ENCODE measurements around the gene LCE3C. TPM values are rescaled to one million over a fixed set of nuclear protein-coding genes. Genes with fewer than 3 reads are reported as not detected.
"Not testable (repeated sequence)": the region's sequence is repeated elsewhere in the genome, so short reads cannot be mapped to it uniquely, and the experiment has no call there.

LCE3C gene
- total RNA-seq, result not detected
- long read RNA-seq, result 0 reads

- DNase-seq (no peak), ATAC-seq (no peak)
- no peak within 1 kb of the TSS for H3K27ac ChIP-seq
- H3K36me3 ChIP-seq, result no peaks in the 10 kb centered on the region
- intact Hi-C loops (cut with DNase I), result no loop called here
- no peak within 1 kb of the TSS for H3K4me3 ChIP-seq
- H3K27me3 ChIP-seq, result no peaks in the 10 kb centered on the region
- no peaks in the 10 kb centered on the region for H3K4me1 ChIP-seq
- TF ChIP-seq CTCF (IDR thresholded peaks at IDR 0.05), result no peak
- no peaks in the 10 kb centered on the region for H3K9me3 ChIP-seq
Observed at GRCh38 chr1:152599934-152600333, at the start of gene LCE3C. Gene LCE3C, plus strand, starts transcription at chr1:152600234. Its CDS starts 498 bp downstream, at chr1:152600732.

DNA sequence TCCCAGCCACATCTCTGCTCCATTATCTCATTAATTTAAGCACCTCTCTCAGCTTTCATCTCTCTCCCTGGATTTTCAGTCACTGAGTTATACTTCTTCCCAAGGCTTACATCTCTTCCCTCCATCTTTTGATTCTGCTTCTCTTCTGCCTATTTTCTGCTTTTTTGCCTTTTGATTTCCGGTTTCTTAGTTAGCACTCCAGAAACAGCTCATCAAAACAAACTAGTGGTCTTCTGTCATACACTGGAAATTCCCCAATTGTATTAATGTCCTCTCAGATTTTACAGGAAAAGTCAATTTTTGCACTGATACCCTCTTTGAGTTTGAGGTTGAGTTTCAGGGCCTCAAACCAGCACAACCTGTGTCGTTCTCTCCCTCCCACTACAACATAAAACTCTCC, 34.9 kb upstream of the LCE3C start:
- no peak overlapping the region for H3K27ac ChIP-seq
- DNase-seq (no peak), ATAC-seq (no peak)
- TF ChIP-seq CTCF (IDR thresholded peaks at IDR 0.05), result no peak
- no peaks in the 10 kb centered on the region for H3K4me1 ChIP-seq
- no peaks in the 10 kb centered on the region for H3K36me3 ChIP-seq
- no peaks in the 10 kb centered on the region for H3K27me3 ChIP-seq
- intact Hi-C loops (cut with DNase I), result no loop called here
- H3K9me3 ChIP-seq, result peaks cover 8% of the 10 kb centered on the region
- no peak overlapping the region for H3K4me3 ChIP-seq

GRCh38 chr1:152565535-152566215, 34.4 kb upstream of the LCE3C start:
- intact Hi-C loops (cut with DNase I), result no loop called here
- no peak for DNase-seq
- Histone ChIP-seq H3K36me3 (no peaks in the 10 kb centered on the region), H3K4me1 (no peaks in the 10 kb centered on the region), H3K4me3 (no peak overlapping the region), H3K9me3 (peaks cover 8% of the 10 kb centered on the region), H3K27ac (no peak overlapping the region), H3K27me3 (no peaks in the 10 kb centered on the region)
- ATAC-seq, result no peak
- TF ChIP-seq CTCF (IDR thresholded peaks at IDR 0.05), result no peak

DNA sequence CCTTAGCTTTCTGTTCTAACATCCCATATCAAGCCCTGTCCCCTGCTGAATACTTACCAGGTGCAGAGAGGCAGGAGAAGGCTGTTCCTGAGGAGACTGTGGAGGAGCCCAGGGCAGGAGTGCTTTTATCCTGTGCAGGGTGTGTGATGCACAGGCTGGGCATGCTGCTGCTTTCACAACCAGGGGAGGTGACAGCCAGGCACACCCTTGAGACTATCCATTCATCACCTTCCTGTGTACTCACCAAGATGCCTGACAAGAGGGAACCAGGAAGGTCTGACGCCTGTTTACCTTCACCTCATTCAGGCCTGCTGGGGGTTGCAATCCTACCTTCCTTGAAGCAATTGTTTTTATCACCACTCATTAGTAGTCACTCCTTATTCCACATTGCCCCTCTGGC, 33.4 kb upstream of the LCE3C start, which contains the start of gene LCE3E:
Gene LCE3E, minus strand, starts transcription at position 100 of the 400 bp plus-strand sequence. CDS start 572 bp downstream, outside the sequence.
- Histone ChIP-seq H3K27me3 (peaks cover 4% of the 10 kb centered on the region), H3K9me3 (peaks cover 8% of the 10 kb centered on the region), H3K4me3 (no peak within 1 kb of the TSS), H3K36me3 (no peaks in the 10 kb centered on the region), H3K4me1 (no peaks in the 10 kb centered on the region), H3K27ac (no peak within 1 kb of the TSS)
- DNase-seq (no peak), ATAC-seq (no peak)
- TF ChIP-seq CTCF (IDR thresholded peaks at IDR 0.05), result no peak
- intact Hi-C loops (cut with DNase I), result no loop called here

GRCh38 chr1:152577168-152577567, 22.9 kb upstream of the LCE3C start:
- H3K27ac ChIP-seq, result no peak overlapping the region
- H3K4me1 ChIP-seq, result no peaks in the 10 kb centered on the region
- intact Hi-C loops (cut with DNase I), result no loop called here
- no peaks in the 10 kb centered on the region for H3K27me3 ChIP-seq
- no peak for TF ChIP-seq CTCF (IDR thresholded peaks at IDR 0.05)
- no peaks in the 10 kb centered on the region for H3K36me3 ChIP-seq
- H3K4me3 ChIP-seq, result no peak overlapping the region
- ATAC-seq (no peak), DNase-seq (no peak)
- H3K9me3 ChIP-seq, result no peaks in the 10 kb centered on the region

DNA sequence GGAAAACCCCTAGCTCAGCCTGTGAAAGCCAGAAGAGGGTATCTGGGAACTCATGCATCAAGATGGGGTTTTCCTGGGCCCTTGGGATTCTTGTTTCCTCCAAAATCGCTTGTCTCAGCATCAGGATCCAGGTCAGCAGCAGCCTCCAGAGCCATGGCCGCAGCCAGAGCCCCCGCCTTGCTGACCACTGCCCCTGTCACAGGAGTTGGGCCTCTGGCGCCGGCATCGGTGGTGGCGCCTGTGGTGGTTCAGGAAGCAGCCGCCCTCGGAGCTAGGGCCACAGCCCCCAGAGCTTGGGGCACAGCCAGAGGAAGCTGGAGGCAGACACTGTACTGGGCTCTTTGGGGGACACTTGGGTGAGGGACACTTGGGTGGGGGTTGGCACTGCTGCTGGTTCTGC, 20.5 kb upstream of the LCE3C start:
- ATAC-seq; H3K27ac ChIP-seq; H3K36me3 ChIP-seq; H3K4me1 ChIP-seq; intact Hi-C loops (cut with DNase I); DNase-seq; H3K27me3 ChIP-seq; H3K4me3 ChIP-seq; H3K9me3 ChIP-seq: not testable (repeated sequence)

All from upper lobe of right lung (tissue), 1 donor.